ENCODE data around the gene TGFBR2.

Gene TGFBR2

GRCh38 chr3:30602946-30603345 is 3.5 kb upstream of the TGFBR2 start:
- DNase-seq (ENCODE audit: low read depth in 1 of 2, low spot score in 1 of 2), result no peak

DNA sequence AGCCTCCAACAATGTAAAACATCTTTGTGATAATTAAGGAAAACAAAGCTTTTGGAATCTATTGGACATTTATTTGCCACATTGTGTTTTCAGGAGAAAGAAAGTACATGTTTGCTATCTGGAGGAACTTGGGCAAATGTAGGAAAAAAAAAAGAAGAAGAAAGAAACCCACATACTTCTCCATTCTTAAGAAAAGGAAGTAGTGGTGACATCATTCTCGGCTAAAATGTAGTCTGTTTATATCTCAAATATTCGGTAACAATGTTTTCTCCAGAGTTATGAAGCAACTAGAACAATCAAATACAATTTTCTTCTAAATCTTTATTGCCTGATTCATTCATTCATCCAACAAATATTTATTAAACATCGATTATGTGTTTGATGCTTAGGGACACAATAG is 2.3 kb upstream of the TGFBR2 start:
- DNase-seq (ENCODE audit: low read depth in 1 of 2, low spot score in 1 of 2), result no peak

GRCh38 chr3:30604558-30604957 is 1.8 kb upstream of the TGFBR2 start:
- DNase-seq (ENCODE audit: low read depth in 1 of 2, low spot score in 1 of 2), result no peak

DNA sequence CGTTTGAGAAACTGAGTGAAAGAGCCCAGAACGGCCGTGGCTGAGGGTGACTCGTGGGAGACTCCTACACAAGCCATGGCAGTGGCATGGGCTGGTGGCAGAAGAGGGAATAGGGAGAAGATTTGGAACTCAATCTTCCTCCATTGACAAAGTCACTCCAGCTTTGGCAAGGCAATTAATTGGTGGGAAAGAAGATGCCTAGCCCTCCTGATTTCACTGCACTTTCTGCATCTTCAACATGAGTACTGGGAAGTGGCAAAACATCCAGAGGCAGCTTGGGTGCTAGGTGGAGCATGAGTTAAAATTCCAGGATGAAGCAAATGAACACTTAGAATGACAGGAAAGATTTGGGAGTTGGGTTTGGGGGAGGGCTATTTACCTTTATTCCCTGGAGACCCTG is 1.4 kb upstream of the TGFBR2 start:
- no peak for DNase-seq (ENCODE audit: low read depth in 1 of 2, low spot score in 1 of 2)

GRCh38 chr3:30605706-30606300 is 598 bp upstream of the TGFBR2 start:
- no peak for DNase-seq (ENCODE audit: low read depth in 1 of 2, low spot score in 1 of 2)

- peak; percentile 47 to 50 for DNase-seq (ENCODE audit: low read depth in 1 of 2, low spot score in 1 of 2)
Measured at GRCh38 chr3:30607032-30607833, 832 bp downstream of the TGFBR2 start.

DNA sequence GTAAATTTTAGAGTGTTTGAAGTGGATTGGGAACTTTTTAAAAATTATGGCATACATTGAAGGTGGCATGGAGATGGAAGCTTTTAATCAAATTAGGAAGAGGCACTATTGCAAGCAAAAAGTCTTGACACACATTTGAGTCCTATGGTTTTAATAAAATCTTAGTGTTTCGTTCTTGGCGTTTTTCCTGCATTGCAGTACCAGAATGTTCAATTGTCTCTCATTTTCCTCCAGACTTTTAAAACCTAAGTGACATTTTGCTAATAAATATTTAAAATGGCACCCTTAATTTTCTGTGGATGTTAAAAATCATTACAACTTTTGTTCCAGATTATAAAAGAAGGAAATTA is 2.2 kb downstream of the TGFBR2 start:
- no peak for DNase-seq (ENCODE audit: low read depth in 1 of 2, low spot score in 1 of 2)

DNA sequence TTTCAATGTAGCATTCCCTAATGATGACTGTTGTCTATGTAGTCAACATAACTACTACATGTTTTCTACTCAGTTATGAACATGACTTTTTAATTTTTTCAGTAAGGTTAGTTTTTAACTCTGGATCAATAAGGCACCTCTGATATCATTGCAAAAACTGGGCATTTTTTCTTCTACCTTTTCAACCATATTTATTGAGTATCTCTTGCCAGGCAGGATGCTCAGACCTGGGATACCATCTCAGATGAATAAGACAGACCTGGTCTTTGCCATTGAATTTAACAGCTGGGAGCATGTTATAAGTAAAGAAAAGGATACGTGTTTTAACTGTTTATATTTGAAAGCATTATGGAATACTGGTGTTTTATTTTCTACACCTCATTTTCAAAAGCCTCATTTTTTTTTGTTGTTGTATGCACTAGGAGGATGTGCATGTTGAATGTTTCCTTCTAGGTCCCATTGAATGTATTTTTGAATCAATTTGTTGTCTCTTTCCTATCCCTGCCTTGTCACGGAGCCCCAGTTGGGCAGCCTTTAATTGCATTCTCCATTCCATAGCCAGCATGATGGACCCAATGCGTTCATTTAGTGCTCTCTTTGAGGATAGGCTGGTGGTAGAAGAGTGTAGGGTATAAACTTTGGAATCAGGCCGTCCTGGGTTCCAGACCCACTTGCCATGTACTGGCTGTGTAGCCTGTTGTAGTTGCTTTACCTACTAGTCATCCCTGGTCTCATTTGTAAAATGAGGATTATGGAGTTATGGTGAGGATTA is 3.7 kb downstream of the TGFBR2 start:
- no peak for DNase-seq (ENCODE audit: low read depth in 1 of 2, low spot score in 1 of 2)

DNA sequence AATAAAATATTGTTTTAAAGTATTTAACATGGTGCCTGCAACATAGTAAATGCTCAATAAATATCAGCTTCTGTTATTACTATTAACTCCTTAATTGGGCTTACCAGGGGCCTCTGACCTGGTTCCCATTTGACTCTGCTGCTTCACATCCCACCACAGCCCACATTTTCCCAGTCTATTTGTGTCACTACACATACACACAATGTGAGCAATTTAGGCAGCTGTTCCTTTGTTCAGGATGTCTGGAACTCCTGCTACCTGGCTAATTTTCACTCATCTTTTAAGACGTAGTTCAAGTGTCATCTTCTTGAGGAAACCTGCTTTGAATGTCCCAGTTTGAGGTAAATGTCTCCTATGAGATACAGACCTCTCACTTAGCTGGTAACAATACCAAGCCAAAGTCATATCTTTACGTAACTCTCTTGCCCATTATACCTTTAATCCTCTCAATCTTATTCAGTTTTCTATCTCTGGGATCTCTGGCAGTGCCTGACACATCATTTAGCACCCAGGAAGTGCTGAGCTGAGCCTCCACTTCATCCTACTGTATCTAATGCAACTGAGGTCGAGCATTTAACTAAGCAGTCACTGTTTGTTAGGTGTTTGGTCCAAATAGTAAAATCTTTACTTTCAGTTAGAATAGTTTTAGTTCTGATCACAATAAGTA is 4.4 kb downstream of the TGFBR2 start:
- no peak for DNase-seq (ENCODE audit: low read depth in 1 of 2, low spot score in 1 of 2)

DNA sequence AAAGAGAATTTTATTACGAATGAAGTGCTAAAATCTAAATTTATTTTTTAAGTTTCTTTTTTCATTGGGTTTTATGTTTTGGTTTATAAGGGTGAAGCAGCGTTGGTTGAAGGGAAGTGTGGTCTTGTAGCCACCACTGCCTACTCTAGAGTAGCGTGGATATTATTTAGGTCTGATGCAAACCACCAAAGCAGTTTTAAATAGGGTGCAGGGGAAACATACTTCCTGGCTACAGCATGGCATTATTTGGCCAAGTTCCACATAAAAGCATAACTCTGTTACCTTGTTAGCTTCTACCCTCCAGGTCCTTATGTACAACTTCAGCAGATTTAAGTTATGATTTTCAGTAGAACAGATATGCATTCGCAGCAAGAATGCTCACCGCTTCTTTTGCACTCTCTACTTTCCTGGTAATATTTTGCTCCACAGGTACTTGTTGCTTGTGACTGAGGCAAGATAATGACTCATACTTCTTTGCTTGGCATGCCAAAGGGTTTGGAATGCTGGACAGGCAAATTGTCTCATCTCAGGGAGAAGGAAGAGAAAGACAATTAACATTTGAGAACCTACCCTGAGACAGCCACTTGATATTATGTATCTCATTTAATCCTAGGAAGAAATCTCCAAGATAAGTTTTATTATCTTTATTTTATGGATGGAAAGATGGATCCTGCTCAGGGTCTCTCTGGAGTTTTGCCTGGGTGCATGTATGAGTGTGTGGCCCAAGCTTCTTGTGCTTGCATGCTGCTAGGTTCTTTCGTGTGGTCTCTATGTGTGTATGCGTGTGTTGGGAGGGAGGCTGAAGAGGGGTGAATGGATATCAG is 5.4 kb downstream of the TGFBR2 start:
- no peak for DNase-seq (ENCODE audit: low read depth in 1 of 2, low spot score in 1 of 2)

DNA sequence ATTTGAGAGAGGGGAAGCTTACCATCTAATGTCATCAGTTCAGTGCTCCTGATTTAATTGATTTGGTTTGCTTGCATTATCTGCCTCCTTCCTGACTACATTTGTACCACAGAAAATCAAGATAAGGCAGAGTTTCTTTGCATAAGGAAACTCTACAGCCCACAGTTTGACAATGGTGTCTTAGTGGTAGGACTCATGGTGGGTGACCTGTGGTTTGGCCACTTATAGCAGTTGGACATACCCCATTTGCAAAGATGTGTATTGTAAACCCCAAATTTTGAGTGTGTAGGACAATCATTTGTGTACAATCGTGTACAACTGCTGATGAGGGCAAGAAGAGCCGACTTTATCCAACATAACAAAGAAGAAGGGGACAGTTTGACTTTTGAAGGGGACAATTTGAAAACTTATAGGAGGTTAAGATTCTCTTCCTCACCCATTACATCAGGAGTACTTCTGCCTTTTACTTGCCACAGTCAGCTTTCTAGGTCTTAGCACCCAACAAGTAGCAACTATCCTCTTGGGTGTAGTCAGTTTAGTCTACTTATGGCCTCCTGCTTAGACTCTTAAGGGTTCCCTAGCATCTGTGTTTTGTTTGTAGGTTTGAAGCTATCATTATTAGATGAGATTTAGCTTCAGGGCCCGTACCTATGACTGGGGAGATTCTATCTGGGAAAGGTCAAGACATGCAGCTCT is 6.2 kb downstream of the TGFBR2 start:
- DNase-seq (ENCODE audit: low read depth in 1 of 2, low spot score in 1 of 2), result no peak

GRCh38 chr3:30613133-30613825 is 6.9 kb downstream of the TGFBR2 start:
- DNase-seq (ENCODE audit: low read depth in 1 of 2, low spot score in 1 of 2), result no peak

GRCh38 chr3:30614373-30614772 is 8.0 kb downstream of the TGFBR2 start:
- DNase-seq (ENCODE audit: low read depth in 1 of 2, low spot score in 1 of 2), result no peak

- DNase-seq (ENCODE audit: low read depth in 1 of 2, low spot score in 1 of 2), result no peak
Measured at GRCh38 chr3:30614943-30615342, 8.5 kb downstream of the TGFBR2 start.

DNA sequence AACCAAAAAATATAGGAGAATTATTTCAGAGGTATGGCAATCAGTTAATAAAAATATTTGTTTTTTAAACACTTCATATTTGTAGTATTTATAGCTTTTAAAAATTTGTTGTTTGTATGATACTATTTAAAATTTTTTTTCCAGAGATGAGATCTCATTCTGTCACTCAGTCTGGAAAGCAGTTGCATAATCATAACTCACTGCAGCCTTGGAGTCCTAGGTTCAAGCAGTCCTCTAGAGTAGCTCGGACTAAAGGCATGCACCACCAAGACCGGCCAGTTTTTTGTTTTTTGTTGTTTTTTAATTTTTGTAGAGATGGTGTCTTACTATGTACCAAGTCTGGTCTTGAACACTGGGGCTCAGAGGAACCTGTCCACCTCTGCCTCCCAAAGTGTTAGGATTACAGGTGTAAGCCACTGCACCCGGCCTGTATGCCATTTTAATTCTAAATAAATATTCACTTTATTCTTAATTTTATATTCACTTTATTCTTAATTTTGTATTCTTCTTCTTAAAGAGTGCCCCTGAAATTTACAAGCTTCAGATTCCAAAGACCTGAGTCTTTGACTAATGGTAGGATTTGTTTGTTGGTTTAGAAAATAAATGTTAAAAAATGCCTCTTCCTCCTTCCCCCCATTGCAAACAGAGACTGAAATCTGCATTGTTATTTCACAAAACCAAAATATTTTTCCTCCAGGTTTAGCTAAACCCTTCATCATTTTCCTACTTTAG is 9.4 kb downstream of the TGFBR2 start:
- no peak for DNase-seq (ENCODE audit: low read depth in 1 of 2, low spot score in 1 of 2)

DNA sequence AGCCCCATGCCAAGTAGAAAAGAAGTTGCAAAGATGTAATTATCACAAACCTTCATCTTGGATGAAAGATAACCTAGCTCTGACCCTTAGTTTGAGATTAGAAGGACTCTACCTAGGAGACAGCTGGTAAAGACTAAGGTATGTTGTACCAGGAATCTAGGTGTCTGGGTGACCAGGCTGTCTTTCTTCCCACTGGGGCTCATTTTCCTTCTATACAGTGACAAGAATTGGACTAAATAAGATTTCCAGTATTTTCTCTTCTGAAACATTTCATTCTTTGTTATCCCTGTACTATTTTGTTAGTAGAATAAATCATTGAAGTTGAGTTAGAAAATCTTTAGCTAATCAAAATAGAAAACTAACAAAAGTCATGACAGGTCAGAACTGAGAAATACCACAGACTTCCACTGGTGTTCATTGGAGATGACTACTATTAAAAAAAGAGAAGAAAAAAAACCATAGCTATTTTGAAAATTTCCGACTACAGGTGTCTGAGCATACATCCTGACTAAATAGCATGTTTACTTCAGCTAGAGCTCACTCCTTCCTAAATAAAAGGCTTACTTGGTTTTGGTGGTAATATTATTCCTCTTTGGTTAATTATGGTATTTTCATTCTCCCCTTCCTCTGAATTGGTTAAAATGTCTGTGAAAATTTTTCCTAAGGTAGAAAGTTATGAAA is 10.1 kb downstream of the TGFBR2 start:
- DNase-seq (ENCODE audit: low read depth in 1 of 2, low spot score in 1 of 2), result no peak

- no peak for DNase-seq (ENCODE audit: low read depth in 1 of 2, low spot score in 1 of 2)
Measured at GRCh38 chr3:30617069-30617468, 10.7 kb downstream of the TGFBR2 start.

DNA sequence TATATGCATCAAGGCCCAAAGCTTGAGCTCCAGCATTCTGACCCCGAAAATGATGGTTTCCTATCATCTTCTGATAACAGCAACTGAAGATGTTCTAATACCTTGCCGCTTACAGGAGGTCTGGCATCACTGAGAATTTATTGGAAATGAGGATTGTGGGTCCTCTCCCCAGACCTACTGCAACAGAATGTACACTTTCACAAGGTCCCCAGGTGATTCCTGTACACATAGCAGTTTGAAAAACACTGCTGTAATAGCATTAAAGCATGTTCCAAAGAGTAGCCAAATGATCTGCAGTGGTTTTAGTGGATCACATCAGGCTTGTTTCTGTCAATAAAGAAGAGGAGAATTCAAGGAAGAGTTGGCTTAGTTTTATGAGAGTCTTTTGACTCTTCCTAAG is 11.3 kb downstream of the TGFBR2 start:
- no peak for DNase-seq (ENCODE audit: low read depth in 1 of 2, low spot score in 1 of 2)

Data from stimulated activated CD4-positive, alpha-beta T cell treated with anti-CD3 and anti-CD28 coated beads, Interleukin-15, amount 100 ng/mL, for 1 hour (primary cell).